Endothelial cell of umbilical vein (primary cell): ENCODE measurements around the gene TREM2. TPM values are rescaled to one million over a fixed set of nuclear protein-coding genes. Genes with fewer than 3 reads are reported as not detected.

Source experiments
- BruUV-seq: library from RNA; stranded (reverse); fragments of 400-500 nt; replicated peaks from 2 replicates; lab custom pipeline; 2021; lab: Mats Ljungman, UMichigan
- CTCF ChIA-PET: fragments of 300-600, 350-600 bp; sonication (Branson Sonifier 250); formaldehyde crosslinking; loops from one replicate; lab custom pipeline; 2021; ENCODE audit warnings: antibody characterized with exemption, inconsistent platforms; lab: Charles Lee
- POLR2A ChIA-PET: fragments of 300-600, 350-600 bp; sonication (Branson Sonifier 250); formaldehyde crosslinking; loops from one replicate; lab custom pipeline; 2021; ENCODE audit warnings: antibody characterized with exemption, inconsistent platforms; lab: Charles Lee
- DNase-seq: peaks from one replicate; pipeline ENCODE4 v3.0.0-alpha.2; 2011; ENCODE audit warnings: low read depth, low spot score
- FAIRE-seq: peaks from 2 replicates; lab custom pipeline; 2011; peaks lifted over from hg19 to GRCh38; lab: Jason Lieb, UNC
- H2AFZ ChIP-seq: 2 replicates; pipeline ENCODE4 v1.6.0; 2012; ENCODE audit warnings: low read depth, low read length, control low read depth, inconsistent platforms
- H3K27ac ChIP-seq: 2 replicates; pipeline ENCODE4 v1.5.1; 2011; ENCODE audit warnings: low read depth, mild to moderate bottlenecking, control low read depth, low read length, moderate library complexity; ENCODE audit not compliant: insufficient read depth
- H3K27me3 ChIP-seq, 2 experiments: 2 replicates each; pipeline versions ENCODE4 v1.6.0 to v1.6.1; 2011; ENCODE audit warnings: low read length in 2 of 2, mixed read lengths in 1 of 2; ENCODE audit not compliant: control insufficient read depth in 2 of 2, insufficient read depth in 2 of 2
- H3K36me3 ChIP-seq, 2 experiments: 2 replicates in 1 of 2; 3 replicates in 1 of 2; pipeline ENCODE4 v1.5.1; 2011; ENCODE audit warnings: low read length in 2 of 2, mild to moderate bottlenecking in 1 of 2, moderate library complexity in 1 of 2; ENCODE audit not compliant: control insufficient read depth in 2 of 2, insufficient read depth in 2 of 2; ENCODE audit errors: extremely low read depth in 1 of 2
- H3K4me1 ChIP-seq: 3 replicates; pipeline ENCODE4 v1.5.1; 2011; ENCODE audit warnings: mild to moderate bottlenecking, low read length; ENCODE audit not compliant: control insufficient read depth, insufficient read depth; ENCODE audit errors: extremely low read depth
- H3K4me2 ChIP-seq: 2 replicates; pipeline ENCODE4 v1.6.1; 2011; ENCODE audit warnings: low read length, control low read depth, mixed read lengths; ENCODE audit not compliant: insufficient read depth
- H3K4me3 ChIP-seq, 3 experiments: fragments of 200-600 bp in 1 of 3; sonication (generic), shearing (Covaris generic) in 1 of 3; replicated peaks in 1 of 3; 2 replicates each; pipeline ENCODE4 v1.5.1; 2011 to 2016; ENCODE audit warnings: control low read depth in 3 of 3, low read length in 3 of 3, mild to moderate bottlenecking in 2 of 3, inconsistent platforms in 1 of 3, low read depth in 1 of 3, moderate library complexity in 1 of 3; ENCODE audit not compliant: insufficient read depth in 1 of 3
- H3K79me2 ChIP-seq: 2 replicates; pipeline ENCODE4 v1.6.0; 2012; ENCODE audit warnings: low read length, inconsistent platforms; ENCODE audit not compliant: control insufficient read depth, insufficient read depth
- H3K9ac ChIP-seq: replicated peaks from 2 replicates; pipeline ENCODE3; 2011; ENCODE audit warnings: low read length, control low read depth; ENCODE audit not compliant: insufficient read depth; ENCODE audit errors: extremely low read depth
- H3K9me1 ChIP-seq: replicated peaks from 3 replicates; pipeline ENCODE4 v1.6.0; 2011; ENCODE audit warnings: mild to moderate bottlenecking, low read length; ENCODE audit not compliant: control insufficient read depth, insufficient read depth; ENCODE audit errors: extremely low read depth
- H3K9me3 ChIP-seq: replicated peaks from 2 replicates; pipeline ENCODE4 v1.5.1; 2012; ENCODE audit warnings: low read length, inconsistent platforms; ENCODE audit not compliant: control insufficient read depth, insufficient read depth
- H4K20me1 ChIP-seq: replicated peaks from 2 replicates; pipeline ENCODE3; 2011; ENCODE audit warnings: mild to moderate bottlenecking, low read length; ENCODE audit not compliant: control insufficient read depth, insufficient read depth; ENCODE audit errors: extremely low read depth
- EZH2 ChIP-seq: IDR thresholded peaks from 2 replicates; pipeline ENCODE4 v1.6.1; 2012; ENCODE audit warnings: borderline replicate concordance, low read depth, mild to moderate bottlenecking, moderate library complexity, low read length, inconsistent platforms; ENCODE audit not compliant: severe bottlenecking
- FOS ChIP-seq: IDR thresholded peaks from 2 replicates; pipeline ENCODE4 v1.6.1; 2011; ENCODE audit warnings: mild to moderate bottlenecking, low read length, moderate library complexity, borderline replicate concordance; ENCODE audit not compliant: insufficient read depth
- GATA2 ChIP-seq: IDR thresholded peaks from 2 replicates; pipeline ENCODE4 v1.7.0; 2011; ENCODE audit warnings: low read depth, mild to moderate bottlenecking, moderate library complexity, mixed read lengths, low read length; ENCODE audit not compliant: insufficient read length, insufficient read depth
- JUN ChIP-seq: IDR thresholded peaks from 2 replicates; pipeline ENCODE4 v1.6.1; 2011; ENCODE audit warnings: borderline replicate concordance, low read depth; ENCODE audit not compliant: insufficient read length, insufficient read depth
- MYC ChIP-seq: IDR thresholded peaks from one replicate; pipeline ENCODE4 v1.6.1; 2011; ENCODE audit warnings: mild to moderate bottlenecking, low read depth, low read length
- POLR2A ChIP-seq: IDR thresholded peaks from 2 replicates; pipeline ENCODE4 v1.6.1; 2012; ENCODE audit warnings: low read depth, mild to moderate bottlenecking, control low read depth, low read length
- POLR2AphosphoS5 ChIP-seq: IDR thresholded peaks from 2 replicates; pipeline ENCODE4 v1.6.1; 2012; ENCODE audit warnings: low read depth, mild to moderate bottlenecking, control low read depth, low read length, moderate library complexity; ENCODE audit not compliant: insufficient read depth
- dilution Hi-C: fragments of 300-500 bp; cut with MboI; formaldehyde crosslinking; loops from one replicate; pipeline ENCODE4 v1.15.0; 2019; ENCODE audit warnings: low sequenced_read_pairs; ENCODE audit not compliant: extremely low pct_ligation_motif_present
- intact Hi-C: fragments of 100-400 bp; cut with micrococcal nuclease; formaldehyde crosslinking; loops from one replicate; pipeline ENCODE4 v1.10.0; 2022
- polyA plus RNA-seq, 4 experiments: library from polyadenylated mRNA; depleted of rRNA in 3 of 4; stranded (reverse) in 3 of 4; unstranded in 1 of 4; fragments of >200 nt; gene quantifications; 2 replicates each; pipeline versions ENCODE4 v1.2.1 to v1.2.3, GENCODE V29; 2011 to 2012; ENCODE audit warnings: missing spikeins in 1 of 4
- total RNA-seq: library from RNA; stranded (reverse); gene quantifications from 2 replicates; pipeline ENCODE4 v1.2.3, GENCODE V29; 2021
- TF ChIP-seq, protein P1 (sequence below), 2 donors: IDR thresholded peaks; 1 replicate in 1 of 2; 2 replicates in 1 of 2; pipeline ENCODE4 v1.5.1; 2011; ENCODE audit warnings: low read length in 2 of 2, mild to moderate bottlenecking in 2 of 2, moderate library complexity in 2 of 2, control low read depth in 1 of 2, inconsistent platforms in 1 of 2, low read depth in 1 of 2; ENCODE audit not compliant: insufficient read depth in 1 of 2; ENCODE audit errors: extremely low read depth in 1 of 2
- TF ChIP-seq, protein P2 (sequence below): IDR thresholded peaks from 2 replicates; pipeline ENCODE4 v1.6.1; 2011; ENCODE audit not compliant: insufficient read depth, insufficient read length

The TREM2 gene
- total and polyA plus RNA-seq, 2 donors (not counting 3 experiments of a cell fraction or from before 2014, with no cell fraction given), result not detected

DNA sequence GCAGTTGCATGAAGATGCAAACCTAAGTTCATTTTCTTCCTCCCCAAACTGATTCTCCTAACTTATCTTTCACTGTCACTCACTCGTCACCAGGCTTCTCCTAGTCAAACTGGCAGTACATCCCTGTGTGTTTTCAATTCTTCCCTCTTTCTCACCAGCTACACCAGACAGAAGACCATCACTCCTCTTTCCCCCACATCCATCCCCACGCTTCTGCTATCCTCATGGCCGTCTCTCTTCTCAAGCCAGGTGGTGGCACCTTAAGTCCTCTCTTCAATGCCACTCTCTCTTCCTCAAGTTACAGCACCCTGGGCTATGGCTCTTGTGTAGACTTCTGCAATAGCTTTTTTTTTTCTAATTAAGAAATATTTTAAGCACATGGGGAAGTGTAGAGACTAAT, 14.4 kb upstream of the TREM2 start:
- ChIA-PET POLR2A (no interaction called here), CTCF (interaction anchor here (1.0 to 1.6 kb wide), 2 partner anchors 9 to 15 kb away, joined by 3 to 5 read pairs; no protein-coding TSS in a partner anchor)
- no peak for DNase-seq
- Histone ChIP-seq H3K4me2 (no peak overlapping the region), H3K27ac (no peak overlapping the region), H3K27me3 (peaks cover 6 to 12% of the 10 kb centered on the region in 2 experiments), H3K36me3 (no peaks in the 10 kb centered on the region), H3K9me3 (no peaks in the 10 kb centered on the region), H4K20me1 (no peaks in the 10 kb centered on the region), H3K4me1 (no peaks in the 10 kb centered on the region), H2AFZ (no peak overlapping the region), H3K79me2 (no peaks in the 10 kb centered on the region), H3K9me1 (no peaks in the 10 kb centered on the region), H3K4me3 (no peak overlapping the region), H3K9ac (no peak overlapping the region)
- dilution Hi-C loops (no loop called here), intact Hi-C loops (no loop called here)
- FAIRE-seq, result no peak
- no TSS peak for BruUV-seq
- no peak for TF ChIP-seq POLR2A
- TF ChIP-seq GATA2, result no peak
- TF ChIP-seq MYC, result no peak
- TF ChIP-seq FOS, result no peak
- no peak for TF ChIP-seq JUN
- TF ChIP-seq POLR2AphosphoS5, result no peak
- no peak for TF ChIP-seq EZH2
- TF ChIP-seq, protein P1, sequence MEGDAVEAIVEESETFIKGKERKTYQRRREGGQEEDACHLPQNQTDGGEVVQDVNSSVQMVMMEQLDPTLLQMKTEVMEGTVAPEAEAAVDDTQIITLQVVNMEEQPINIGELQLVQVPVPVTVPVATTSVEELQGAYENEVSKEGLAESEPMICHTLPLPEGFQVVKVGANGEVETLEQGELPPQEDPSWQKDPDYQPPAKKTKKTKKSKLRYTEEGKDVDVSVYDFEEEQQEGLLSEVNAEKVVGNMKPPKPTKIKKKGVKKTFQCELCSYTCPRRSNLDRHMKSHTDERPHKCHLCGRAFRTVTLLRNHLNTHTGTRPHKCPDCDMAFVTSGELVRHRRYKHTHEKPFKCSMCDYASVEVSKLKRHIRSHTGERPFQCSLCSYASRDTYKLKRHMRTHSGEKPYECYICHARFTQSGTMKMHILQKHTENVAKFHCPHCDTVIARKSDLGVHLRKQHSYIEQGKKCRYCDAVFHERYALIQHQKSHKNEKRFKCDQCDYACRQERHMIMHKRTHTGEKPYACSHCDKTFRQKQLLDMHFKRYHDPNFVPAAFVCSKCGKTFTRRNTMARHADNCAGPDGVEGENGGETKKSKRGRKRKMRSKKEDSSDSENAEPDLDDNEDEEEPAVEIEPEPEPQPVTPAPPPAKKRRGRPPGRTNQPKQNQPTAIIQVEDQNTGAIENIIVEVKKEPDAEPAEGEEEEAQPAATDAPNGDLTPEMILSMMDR (IDR thresholded peaks at IDR 0.05; ENCODE audit: extremely low read depth in 1 of 2, insufficient read depth in 1 of 2, low read depth in 1 of 2, low read length in 2 of 2), result no peak
- TF ChIP-seq, protein P2, sequence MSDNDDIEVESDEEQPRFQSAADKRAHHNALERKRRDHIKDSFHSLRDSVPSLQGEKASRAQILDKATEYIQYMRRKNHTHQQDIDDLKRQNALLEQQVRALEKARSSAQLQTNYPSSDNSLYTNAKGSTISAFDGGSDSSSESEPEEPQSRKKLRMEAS, result no peak
